DMS114 treated with DMSO at 0.1 percent for 48 hours (cell line): ENCODE results near the gene ABI2.
"Not testable (repeated sequence)": the region's sequence is repeated elsewhere in the genome, so short reads cannot be mapped to it uniquely, and the experiment has no call there.

ENCODE experiments used
- DNase-seq: peaks from one replicate; lab custom pipeline; 2025; ENCODE audit not compliant: unreplicated experiment; lab: John Stamatoyannopoulos, UW

The ABI2 gene

GRCh38 chr2:203354966-203355365 lies 26.8 kb downstream of the ABI2 start:
- no peak for DNase-seq

DNA sequence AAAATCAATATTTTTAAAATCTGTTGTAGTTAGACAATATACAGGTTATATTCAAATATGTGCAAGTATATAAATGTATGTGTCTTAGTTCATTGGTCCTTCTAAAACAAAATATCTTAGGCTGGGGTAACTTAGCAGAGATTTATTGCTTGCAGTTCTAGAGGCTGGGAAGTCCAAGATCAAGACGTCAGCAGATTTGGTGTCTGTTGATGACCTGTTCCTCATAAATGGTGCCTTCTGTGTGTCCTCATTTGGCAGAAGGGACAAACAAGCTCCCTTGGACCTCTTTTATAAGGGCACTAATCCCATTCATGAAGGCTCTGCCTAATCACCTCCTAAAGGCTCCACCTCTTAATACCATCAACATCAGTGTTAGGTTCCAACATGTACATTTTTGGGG lies 31.3 kb downstream of the ABI2 start:
- no peak for DNase-seq

GRCh38 chr2:203360833-203361430 lies 32.7 kb downstream of the ABI2 start:
- no peak for DNase-seq

DNA sequence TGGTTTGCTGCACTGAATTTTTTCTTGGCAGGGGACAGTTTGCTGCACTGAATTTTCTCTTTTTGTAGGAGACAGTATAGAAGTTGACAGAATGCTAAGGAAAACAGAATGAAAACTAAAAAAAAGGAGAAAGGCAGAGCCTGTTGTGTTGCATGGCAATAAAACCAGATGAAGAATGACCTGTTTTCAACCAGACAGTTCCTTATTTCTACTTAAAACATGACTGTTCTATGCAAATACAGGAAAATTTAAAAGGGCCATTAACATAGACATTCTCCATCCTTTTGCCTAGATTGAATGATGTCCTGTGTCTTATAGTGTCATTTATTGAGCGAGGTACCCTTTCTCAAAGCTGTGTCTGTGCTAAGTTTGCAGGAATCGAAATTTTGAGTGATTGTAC lies 33.3 kb downstream of the ABI2 start:
- DNase-seq = no peak

DNA sequence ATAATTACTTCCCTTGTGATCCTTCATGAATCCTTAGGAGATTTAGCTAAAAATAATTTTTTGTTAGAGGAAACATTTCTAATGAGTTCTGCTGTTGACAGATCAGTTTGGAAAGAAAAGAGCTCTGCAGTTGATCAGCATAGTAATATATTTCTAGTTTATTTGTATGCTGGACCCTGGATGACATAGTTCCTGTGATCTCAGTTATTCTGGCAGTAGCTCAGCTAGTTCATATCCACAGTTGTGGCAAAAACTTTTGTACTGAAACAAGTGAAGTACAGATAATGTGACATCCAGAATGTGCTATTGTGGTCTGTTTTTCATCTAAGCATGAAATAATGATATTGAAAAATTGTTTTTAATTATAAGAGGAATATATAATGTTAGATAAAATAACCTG lies 33.7 kb downstream of the ABI2 start:
- no peak for DNase-seq

DNA sequence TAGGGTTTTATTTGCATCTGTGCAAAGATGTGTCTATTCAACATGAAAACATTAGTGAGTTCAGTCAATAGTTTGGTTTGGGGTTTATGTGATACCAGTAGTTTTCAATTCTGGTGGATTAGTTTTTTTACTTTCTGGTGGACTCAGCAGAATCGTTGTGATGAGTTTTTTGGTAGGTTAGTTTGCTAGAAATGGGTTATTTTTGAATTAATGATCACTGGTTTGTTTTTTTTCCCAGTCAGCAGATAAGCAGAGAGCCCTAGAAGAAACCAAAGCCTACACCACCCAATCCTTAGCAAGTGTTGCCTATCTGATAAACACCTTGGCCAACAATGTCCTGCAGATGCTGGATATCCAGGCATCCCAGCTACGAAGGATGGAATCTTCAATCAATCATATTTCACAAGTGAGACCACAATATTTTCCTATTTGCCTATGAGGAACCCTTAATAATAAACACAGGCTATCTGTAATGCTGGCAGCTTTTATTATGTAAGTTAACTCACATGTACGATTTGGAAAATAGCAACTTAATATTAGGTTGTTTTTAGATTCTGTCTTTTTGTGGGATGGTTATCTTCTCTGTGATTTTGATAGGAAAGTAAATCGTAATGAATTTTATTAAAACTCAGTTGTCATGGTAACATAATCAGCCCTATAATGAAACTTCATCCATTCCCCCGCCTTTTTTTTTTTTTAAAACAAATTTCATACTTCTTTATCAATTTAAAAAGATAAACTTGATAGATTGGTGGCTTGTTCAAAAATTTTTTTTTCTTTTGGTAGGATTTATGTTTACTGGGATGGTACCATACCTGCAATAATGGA lies 38.7 kb downstream of the ABI2 start:
- DNase-seq = no peak

DNA sequence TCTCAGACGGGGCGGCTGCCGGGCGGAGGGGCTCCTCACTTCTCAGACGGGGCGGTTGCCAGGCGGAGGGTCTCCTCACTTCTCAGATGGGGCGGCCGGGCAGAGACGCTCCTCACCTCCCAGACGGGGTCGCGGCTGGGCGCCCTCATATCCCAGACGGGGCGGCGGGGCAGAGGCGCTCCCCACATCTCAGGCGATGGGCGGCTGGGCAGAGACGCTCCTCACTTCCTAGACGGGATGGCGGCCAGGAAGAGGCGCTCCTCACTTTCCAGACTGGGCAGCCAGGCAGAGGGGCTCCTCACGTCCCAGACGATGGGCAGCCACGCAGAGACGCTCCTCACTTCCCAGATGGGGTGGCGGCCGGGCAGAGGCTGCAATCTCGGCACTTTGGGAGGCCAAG lies 44.5 kb downstream of the ABI2 start:
- DNase-seq = not testable (repeated sequence)

DNA sequence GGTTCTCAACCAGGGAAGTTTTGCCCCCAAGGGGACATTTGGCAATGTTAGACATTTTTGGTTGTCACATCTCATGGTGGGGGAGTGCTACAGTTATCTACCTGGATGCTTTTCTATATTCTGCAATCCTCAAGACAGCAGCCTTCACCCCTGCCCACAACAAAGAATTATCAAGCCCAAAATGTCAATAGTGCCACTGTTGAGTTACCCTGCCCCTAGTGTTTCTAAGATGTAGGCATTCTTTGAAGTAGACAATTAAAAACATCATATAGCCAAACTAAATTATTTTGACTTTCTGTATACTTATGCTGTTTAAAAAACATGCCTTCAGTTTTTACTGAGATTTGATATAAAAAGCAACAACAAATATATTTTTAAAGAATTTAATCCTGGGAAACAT lies 48.0 kb downstream of the ABI2 start:
- DNase-seq = no peak

GRCh38 chr2:203379156-203379555 lies 51.0 kb downstream of the ABI2 start:
- DNase-seq = no peak

DNA sequence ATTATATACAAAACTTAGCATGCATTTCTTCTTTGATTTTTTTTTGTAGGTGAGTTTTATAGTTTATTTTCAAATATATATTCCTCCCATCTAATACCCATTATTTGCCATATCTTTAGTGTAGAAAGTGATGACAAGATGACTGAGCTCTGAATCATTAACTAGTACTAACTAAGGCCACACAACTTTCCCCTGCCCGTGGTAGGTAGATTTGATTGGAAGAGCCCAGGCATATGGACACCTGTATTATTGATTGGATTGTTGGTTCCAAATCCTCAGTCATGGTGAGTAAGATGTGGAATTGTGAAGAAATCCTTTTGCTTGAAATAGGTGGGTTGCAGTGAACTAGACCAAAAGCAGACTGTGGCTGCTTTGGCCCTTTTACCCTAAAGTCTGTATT lies 54.8 kb downstream of the ABI2 start:
- DNase-seq = no peak

DNA sequence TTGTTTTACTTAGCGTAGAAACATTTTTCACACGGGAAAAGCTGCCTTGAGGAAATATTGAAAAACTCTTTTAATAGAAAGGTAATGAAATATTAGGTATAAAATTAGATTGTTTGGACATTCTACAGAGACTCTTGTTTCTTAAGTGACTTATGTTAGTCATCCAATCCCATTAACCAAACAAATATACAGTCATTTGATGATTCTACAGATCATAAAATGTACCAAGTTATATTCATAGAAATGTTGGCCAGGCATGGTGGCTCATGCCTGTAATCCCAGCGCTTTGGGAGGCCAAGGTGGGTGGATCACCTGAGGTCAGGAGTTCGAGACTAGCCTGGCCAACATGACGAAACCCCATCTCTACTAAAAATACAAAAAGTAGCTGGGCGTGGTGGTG lies 60.0 kb downstream of the ABI2 start:
- not testable (repeated sequence) for DNase-seq

GRCh38 chr2:203394519-203395227 lies 66.5 kb downstream of the ABI2 start:
- DNase-seq = no peak

DNA sequence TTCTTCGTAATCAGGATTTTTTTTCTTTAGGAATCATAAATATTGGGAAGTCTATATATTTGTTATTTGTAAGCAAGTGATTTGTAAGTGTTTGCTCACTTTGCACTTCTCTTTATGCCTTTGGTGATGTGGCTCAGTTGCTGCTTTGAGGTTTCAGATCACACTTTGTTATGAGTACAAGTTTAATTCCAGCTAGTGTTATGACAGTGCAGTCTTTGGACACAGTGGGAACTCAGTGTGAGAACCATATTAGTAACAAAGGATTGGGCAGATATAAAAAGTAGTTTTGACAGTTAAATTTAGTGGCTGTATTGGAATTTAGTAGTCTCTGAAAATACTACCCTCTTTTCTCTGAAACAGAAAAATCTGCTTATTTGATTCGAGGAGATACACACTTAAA lies 67.7 kb downstream of the ABI2 start:
- DNase-seq = no peak

- DNase-seq = no peak
Observed at GRCh38 chr2:203396667-203397066, 68.5 kb downstream of the ABI2 start.

DNA sequence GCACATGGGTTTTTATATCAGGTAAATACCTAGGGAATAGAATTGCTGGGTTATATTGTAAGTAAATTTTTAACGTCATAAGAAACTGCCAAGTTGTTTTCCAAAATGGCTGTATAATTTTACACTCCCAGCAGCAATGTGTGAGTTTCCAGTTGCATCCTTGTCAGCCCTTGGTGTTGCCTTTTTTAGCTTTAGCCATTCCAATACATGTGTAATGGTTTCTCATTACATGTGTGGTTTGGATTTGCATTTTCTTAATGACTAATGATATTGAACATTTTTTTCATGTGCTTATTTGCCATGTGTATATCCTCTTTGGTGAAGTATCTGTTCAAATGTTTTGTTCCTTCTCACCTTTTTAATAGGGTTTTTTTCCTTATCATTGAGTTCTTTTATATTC lies 70.8 kb downstream of the ABI2 start:
- DNase-seq = no peak

DNA sequence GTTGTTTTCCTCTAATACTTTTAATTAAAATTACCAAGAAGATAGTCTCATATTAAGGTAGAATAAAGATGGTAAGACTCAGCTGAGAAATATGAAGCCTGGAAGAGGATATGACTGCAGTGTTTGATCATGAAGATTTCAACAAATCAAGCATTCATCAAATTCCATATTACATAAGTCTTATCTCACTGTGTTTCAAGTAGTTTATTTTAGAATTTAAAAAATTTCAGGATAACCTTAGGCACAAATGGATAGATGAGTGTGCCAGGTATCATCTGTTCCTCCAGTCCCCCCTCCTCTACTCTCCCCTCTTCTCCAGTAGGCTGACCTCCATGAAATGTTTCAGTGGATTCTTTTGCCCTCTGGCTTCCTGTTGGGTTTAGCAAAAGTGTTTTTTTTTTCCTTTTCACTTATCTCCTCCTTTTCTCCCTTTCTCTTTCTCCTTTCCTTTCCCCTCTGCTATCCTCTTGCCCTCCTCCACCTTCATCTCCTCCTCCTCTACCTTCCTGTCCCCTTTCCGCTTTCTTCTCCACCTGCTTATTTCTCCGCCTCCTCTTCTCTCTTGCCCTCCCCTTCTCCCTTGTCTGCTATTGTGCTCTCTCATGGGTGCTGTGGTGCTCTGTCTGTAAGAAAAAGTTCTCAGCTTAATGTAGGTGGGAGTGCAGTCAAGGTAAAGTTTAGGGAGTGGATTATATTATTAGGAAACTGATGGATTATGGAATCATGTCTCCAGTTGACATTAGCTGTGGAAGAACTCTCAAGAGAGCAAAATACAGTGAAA lies 72.8 kb downstream of the ABI2 start:
- no peak for DNase-seq

DNA sequence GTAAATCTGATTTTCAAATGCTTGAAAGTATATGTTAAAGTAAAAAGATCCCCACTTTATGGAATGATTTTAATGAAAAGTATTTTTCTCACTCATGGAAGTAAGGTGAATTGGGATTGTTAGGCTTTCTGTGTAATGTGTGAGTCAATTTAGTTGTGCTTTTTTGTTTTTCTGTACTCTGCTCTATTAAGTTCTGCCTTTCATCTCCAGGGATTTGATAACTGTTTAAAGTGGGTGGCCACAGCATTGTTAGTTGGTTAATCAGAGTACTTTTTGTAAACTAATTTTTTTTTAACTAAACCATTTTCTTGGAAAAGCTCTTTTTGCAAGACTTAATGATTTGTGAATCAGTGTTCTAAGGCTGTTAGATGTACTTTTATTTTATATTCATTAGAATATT lies 76.8 kb downstream of the ABI2 start:
- no peak for DNase-seq

DNA sequence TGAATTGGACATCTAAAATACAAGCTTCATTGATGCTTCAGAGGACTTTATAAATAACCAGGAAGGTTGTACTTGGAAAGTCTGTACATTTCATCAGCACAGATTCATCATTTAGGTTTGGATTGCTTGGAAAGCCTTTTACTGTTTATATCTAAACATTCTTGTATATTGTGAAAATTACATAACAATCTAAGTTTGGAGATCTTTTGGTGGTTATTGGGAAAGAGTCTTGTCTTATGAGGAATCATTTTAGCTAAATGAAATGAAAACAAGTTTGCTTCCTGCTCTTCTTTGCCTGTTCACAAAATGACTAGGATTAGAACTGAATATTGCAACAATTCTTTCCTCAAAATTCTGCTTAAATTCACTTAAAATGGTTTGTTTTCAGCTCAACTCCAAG lies 79.3 kb downstream of the ABI2 start:
- DNase-seq = no peak

- no peak for DNase-seq
Observed at GRCh38 chr2:203412546-203413331, 84.5 kb downstream of the ABI2 start.

- DNase-seq = no peak
Observed at GRCh38 chr2:203413796-203414195, 85.6 kb downstream of the ABI2 start.

- DNase-seq = no peak
Observed at GRCh38 chr2:203418271-203418670, 90.1 kb downstream of the ABI2 start.
